Measurements from ENCODE around the gene RCC1. TPM values are rescaled to one million over a fixed set of nuclear protein-coding genes. Genes with fewer than 3 reads are reported as not detected.
"Not testable (repeated sequence)": the region's sequence is repeated elsewhere in the genome, so short reads cannot be mapped to it uniquely, and the experiment has no call there.

Gene RCC1
- total RNA-seq, 1 donor from 2014 or later, result 89.9 TPM

DNA sequence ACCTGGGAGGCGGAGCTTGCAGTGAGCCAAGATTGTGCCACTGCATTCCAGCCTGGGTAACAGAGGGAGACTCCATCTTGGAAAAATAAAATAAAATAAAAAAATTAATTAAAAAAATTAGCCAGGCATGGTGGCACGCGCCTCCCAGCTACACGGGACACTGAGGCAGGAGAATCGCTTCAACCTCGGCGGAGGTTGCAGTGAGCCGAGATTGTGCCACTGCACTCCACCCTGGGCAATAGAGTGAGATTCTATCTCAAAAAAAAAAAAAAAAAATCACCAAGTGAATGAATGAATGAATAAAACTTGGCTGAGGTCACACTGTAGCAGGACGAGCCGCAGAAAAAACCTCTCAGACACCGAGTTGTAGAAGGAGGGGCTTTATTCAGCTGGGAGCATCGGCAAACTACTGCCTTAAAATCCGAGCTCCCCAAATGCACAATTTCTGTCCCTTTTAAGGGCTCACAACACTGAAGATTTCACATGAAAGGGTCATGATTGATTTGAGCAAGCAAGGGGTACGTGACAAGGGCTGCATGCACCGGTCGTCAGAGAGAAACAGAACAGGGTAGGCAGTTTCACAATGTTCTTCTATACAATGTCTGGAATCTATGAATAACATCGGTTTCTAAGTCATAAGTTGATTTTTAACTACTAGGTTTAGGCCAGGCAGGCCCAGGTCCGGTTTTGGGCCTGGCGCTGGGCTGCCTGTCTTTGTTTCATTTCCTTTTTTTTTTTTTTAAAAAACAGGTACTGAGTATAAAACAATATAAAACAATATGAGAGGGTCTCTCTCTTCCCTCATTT is 80.9 kb downstream of the RCC1 start:
- not testable (repeated sequence) for DNase-seq (ENCODE audit: low read depth, low spot score)

Other genes starting within 250 kb of the RCC1 start
- gene SESN2, start 246.5 kb upstream of the RCC1 start, total RNA-seq, result 8.6 and 9.1 TPM in 2 replicates
- 22.9 and 24.7 TPM in 2 replicates for gene MED18, start 177.0 kb upstream of the RCC1 start, total RNA-seq
- 17.7 and 19.1 TPM in 2 replicates for gene PHACTR4, start 136.3 kb upstream of the RCC1 start, total RNA-seq
- gene TRNAU1AP, start 47.0 kb downstream of the RCC1 start, total RNA-seq, result 26.8 and 27.8 TPM in 2 replicates
- gene RAB42, start 86.2 kb downstream of the RCC1 start, total RNA-seq, result 1.7 and 2.0 TPM in 2 replicates
- gene TAF12, start 137.0 kb downstream of the RCC1 start, total RNA-seq, result 35.3 and 36.9 TPM in 2 replicates
- gene RNU11, start 142.6 kb downstream of the RCC1 start, total RNA-seq, result not detected in 2 replicates
- 8.4 and 12.7 TPM in 2 replicates for gene GMEB1, start 162.7 kb downstream of the RCC1 start, total RNA-seq
- gene YTHDF2, start 230.9 kb downstream of the RCC1 start, total RNA-seq, result 91.9 and 96.8 TPM in 2 replicates